GM12878 (cell line): ENCODE results near the gene YIPF6. TPM values are rescaled to one million over a fixed set of nuclear protein-coding genes. Genes with fewer than 3 reads are reported as not detected.

ENCODE experiments used
- ATAC-seq: fragments of 200-7000 bp; cut with Tn5 transposase; 3 replicates; pipeline ENCODE4 v1.9.1; 2020; ENCODE audit warnings: mild to moderate bottlenecking, moderate library complexity
- BruUV-seq: library from RNA; stranded (reverse); fragments of 400-500 nt; replicated peaks from 2 replicates; lab custom pipeline; 2021; lab: Mats Ljungman, UMichigan
- CTCF ChIA-PET: fragments of 300-600 bp; sonication (Branson Sonifier 250); formaldehyde crosslinking; extraction: SDS; loops from one replicate; lab custom pipeline; 2021; ENCODE audit warnings: inconsistent platforms; lab: Yijun Ruan, JAX
- POLR2A ChIA-PET: fragments of 350-600 bp; formaldehyde crosslinking; extraction: SDS; loops from one replicate; lab custom pipeline; 2021; ENCODE audit warnings: inconsistent platforms; lab: Charles Lee
- RAD21 ChIA-PET: fragments of 300-600 bp; sonication (Branson Sonifier 250); formaldehyde crosslinking; loops from one replicate; lab custom pipeline; 2023; ENCODE audit warnings: antibody characterized with exemption; ENCODE audit not compliant: unreplicated experiment; lab: Charles Lee
- SMC1A ChIA-PET: fragments of 300-600 bp; sonication (Branson Sonifier 250); formaldehyde crosslinking; loops from one replicate; lab custom pipeline; 2023; ENCODE audit not compliant: unreplicated experiment, uncharacterized antibody; lab: Charles Lee
- DNase-seq: peaks from one replicate; pipeline ENCODE4 v3.0.0-alpha.2; 2011; ENCODE audit warnings: low read depth, low spot score
- FAIRE-seq: peaks from 3 replicates; lab custom pipeline; 2011; peaks lifted over from hg19 to GRCh38; lab: Jason Lieb, UNC
- H2AFZ ChIP-seq: 2 replicates; pipeline ENCODE4 v1.6.0; 2011; ENCODE audit warnings: low read depth, low read length, control low read depth; ENCODE audit not compliant: control insufficient read depth
- H3K27ac ChIP-seq: 2 replicates; pipeline ENCODE4 v1.5.1; 2011; ENCODE audit warnings: control low read depth; ENCODE audit not compliant: control insufficient read depth, insufficient read depth
- H3K27me3 ChIP-seq, 2 experiments: replicated peaks in 1 of 2; 2 replicates each; pipeline versions ENCODE4 v1.6.0 to v1.6.1; 2011; ENCODE audit warnings: low read length in 1 of 2; ENCODE audit not compliant: control insufficient read depth in 2 of 2, insufficient read depth in 2 of 2
- H3K36me3 ChIP-seq, 2 experiments: 2 replicates each; pipeline ENCODE4 v1.5.1; 2011; ENCODE audit warnings: low read length in 1 of 2; ENCODE audit not compliant: control insufficient read depth in 2 of 2, insufficient read depth in 2 of 2
- H3K4me1 ChIP-seq: 2 replicates; pipeline ENCODE4 v1.6.1; 2011; ENCODE audit warnings: mild to moderate bottlenecking, low read length, moderate library complexity, mixed read lengths; ENCODE audit not compliant: control insufficient read depth, insufficient read depth
- H3K4me2 ChIP-seq: 2 replicates; pipeline ENCODE4 v1.6.0; 2011; ENCODE audit warnings: control low read depth; ENCODE audit not compliant: control insufficient read depth, insufficient read depth
- H3K4me3 ChIP-seq: fragments of 200-600 bp; sonication (generic); 2 replicates; pipeline ENCODE4 v1.5.1; 2016
- H3K79me2 ChIP-seq: 2 replicates; pipeline ENCODE4 v1.6.0; 2011; ENCODE audit warnings: low read length; ENCODE audit not compliant: control insufficient read depth, insufficient read depth
- H3K9ac ChIP-seq: 2 replicates; pipeline ENCODE4 v1.8.0; 2011; ENCODE audit warnings: low read length, control low read depth, mixed read lengths; ENCODE audit not compliant: control insufficient read depth, insufficient read depth
- H3K9me3 ChIP-seq: replicated peaks from 3 replicates; pipeline ENCODE4 v1.5.1; 2011; ENCODE audit warnings: mild to moderate bottlenecking, low read length; ENCODE audit not compliant: control insufficient read depth, insufficient read depth
- H4K20me1 ChIP-seq: 2 replicates; pipeline ENCODE4 v1.6.0; 2011; ENCODE audit not compliant: control insufficient read depth, insufficient read depth
- ELK1 ChIP-seq: IDR thresholded peaks from 2 replicates; pipeline ENCODE4 v1.6.1; 2012; ENCODE audit warnings: low read depth, low read length, improper control_type of control experiment
- FOXK2 ChIP-seq: fragments of 450-650 bp; IDR thresholded peaks from 2 replicates; pipeline ENCODE4 v1.6.1; 2017; ENCODE audit warnings: mild to moderate bottlenecking, moderate library complexity
- FOXM1 ChIP-seq: IDR thresholded peaks from 2 replicates; pipeline ENCODE4 v1.6.1; 2012; ENCODE audit warnings: low read depth, mild to moderate bottlenecking, inconsistent platforms, low read length, moderate library complexity
- IKZF2 ChIP-seq, 2 experiments: fragments of 450-650 bp; IDR thresholded peaks; 2 replicates each; pipeline ENCODE4 v1.6.1; 2017; ENCODE audit warnings: mild to moderate bottlenecking in 2 of 2, moderate library complexity in 2 of 2
- NFIC ChIP-seq: IDR thresholded peaks from 2 replicates; pipeline ENCODE4 v1.6.1; 2012; ENCODE audit warnings: low read depth, mild to moderate bottlenecking, inconsistent platforms, low read length, moderate library complexity
- NFYB ChIP-seq: IDR thresholded peaks from 2 replicates; pipeline ENCODE4 v1.6.1; 2011; ENCODE audit warnings: low read depth, mild to moderate bottlenecking, low read length, improper control_type of control experiment, moderate library complexity; ENCODE audit not compliant: insufficient read depth
- NKRF ChIP-seq: fragments of 450-650 bp; conservative IDR thresholded peaks from 2 replicates; pipeline ENCODE4 v1.6.1; 2017; ENCODE audit warnings: mild to moderate bottlenecking, moderate library complexity
- PAX8 ChIP-seq: fragments of 450-650 bp; IDR thresholded peaks from 2 replicates; pipeline ENCODE4 v1.6.1; 2017; ENCODE audit warnings: mild to moderate bottlenecking, moderate library complexity
- SPI1 ChIP-seq: IDR thresholded peaks from 2 replicates; pipeline ENCODE4 v1.6.1; 2011; ENCODE audit warnings: low read depth, mild to moderate bottlenecking, low read length, moderate library complexity, borderline replicate concordance; ENCODE audit not compliant: insufficient read depth
- TCF12 ChIP-seq: IDR thresholded peaks from 2 replicates; pipeline ENCODE4 v1.6.1; 2011; ENCODE audit warnings: low read depth, mild to moderate bottlenecking, low read length
- ZBED1 ChIP-seq: IDR thresholded peaks from 2 replicates; pipeline ENCODE4 v1.6.1; 2016; ENCODE audit warnings: borderline replicate concordance
- ZNF217 ChIP-seq: fragments of 450-650 bp; IDR thresholded peaks from 2 replicates; pipeline ENCODE4 v1.6.1; 2017; ENCODE audit warnings: antibody characterized with exemption, mild to moderate bottlenecking
- WGBS: methylation state at CpG from one replicate; pipeline ENCODE4 v1.1.6; 2016; ENCODE audit warnings: low lambda C conversion rate; ENCODE audit not compliant: insufficient replicate concordance, insufficient coverage; ENCODE audit errors: missing lambda C conversion rate; 5-methylcytosine and 5-hydroxymethylcytosine counted together
- in situ Hi-C: fragments of 300-500 bp; cut with MboI; formaldehyde crosslinking; loops from 9 replicates; pipeline ENCODE4 v1.14.3; 2018; ENCODE audit warnings: mixed read lengths
- intact Hi-C: fragments of 100-400 bp; cut with micrococcal nuclease; formaldehyde crosslinking; loops from one replicate; pipeline ENCODE4 v1.14.2; 2022; ENCODE audit not compliant: unreplicated experiment
- polyA plus RNA-seq, 11 experiments: library from polyadenylated mRNA; depleted of rRNA in 4 of 11; unstranded in 6 of 11; stranded (reverse) in 5 of 11; fragments of >200 nt; fragmentation: Nextera tagmentation in 4 of 11; fragmentation: Illumina TruSeq in 1 of 11; extraction: Ambion mirVana in 4 of 11; extraction: Trizol in 1 of 11; gene quantifications; 1 replicate in 1 of 11; 2 replicates in 10 of 11; pipeline versions ENCODE4 v1.2.1 to v1.2.3, GENCODE V29; 2011 to 2016; ENCODE audit warnings: inconsistent platforms in 2 of 11, missing spikeins in 2 of 11, low read depth in 1 of 11
- total RNA-seq, 4 experiments: library from RNA; depleted of rRNA in 3 of 4; stranded (reverse); fragments of >200 nt in 3 of 4; fragmentation: Illumina TruSeq in 1 of 4; extraction: Trizol in 1 of 4; gene quantifications; 2 replicates each; pipeline versions ENCODE4 v1.2.1 to v1.2.3, GENCODE V29; 2013 to 2021
- TF ChIP-seq, protein P1 (sequence below): IDR thresholded peaks from 2 replicates; pipeline ENCODE4 v1.6.1; 2011; ENCODE audit warnings: low read depth, mild to moderate bottlenecking, low read length, moderate library complexity, borderline replicate concordance; ENCODE audit errors: extremely low read depth
- TF ChIP-seq, protein P2 (sequence below): fragments of 450-650 bp; IDR thresholded peaks from 2 replicates; pipeline ENCODE4 v1.6.1; 2018; ENCODE audit warnings: borderline replicate concordance, mild to moderate bottlenecking; ENCODE audit not compliant: partially characterized antibody

Gene YIPF6
- total and polyA plus RNA-seq, 10 of the 15 experiments (the other 5 are each of a cell fraction or from before 2014, with no cell fraction given), result 5.9 to 23.1 (median 12.2) TPM

GRCh38 chrX:68571610-68572311 lies 72.9 kb downstream of the YIPF6 start:
- no peaks in the 10 kb centered on the region for H3K4me1 ChIP-seq
- RAD21 ChIA-PET, result no interaction called here
- peak; percentile 89 for ATAC-seq
- in situ Hi-C loops, result no loop called here
- no peaks in the 10 kb centered on the region for H3K27me3 ChIP-seq
- peak; percentile 39 for DNase-seq
- SMC1A ChIA-PET, result interaction anchor here (1.5 to 1.8 kb wide), 2 partner anchors 17 to 37 kb away, joined by 3 to 7 read pairs; no protein-coding TSS in a partner anchor
- H3K36me3 ChIP-seq, result no peaks in the 10 kb centered on the region
- H4K20me1 ChIP-seq, result no peaks in the 10 kb centered on the region
- H3K9me3 ChIP-seq, result no peaks in the 10 kb centered on the region
- H2AFZ ChIP-seq, result no peak overlapping the region; the same call in 1 of the 2 replicates
- intact Hi-C loops, result no loop called here
- no TSS peak for BruUV-seq
- H3K4me2 ChIP-seq, result no peak overlapping the region
- H3K9ac ChIP-seq, result no peak overlapping the region
- H3K79me2 ChIP-seq, result no peaks in the 10 kb centered on the region
- FAIRE-seq, result no peak
- H3K27ac ChIP-seq, result no peak overlapping the region; the same call in 1 of the 2 replicates
- POLR2A ChIA-PET, result interaction anchor here (0.6 kb wide), 1 partner anchor 46 kb away, joined by 3 read pairs; no protein-coding TSS in a partner anchor
- WGBS, result 0% methylated on average over 2 of the region's 2 CpGs
- CTCF ChIA-PET, result interaction anchor here (1.2 to 1.4 kb wide), 2 partner anchors 16 to 28 kb away, joined by 3 to 4 read pairs; no protein-coding TSS in a partner anchor
- H3K4me3 ChIP-seq, result no peak overlapping the region
- TF ChIP-seq NFIC, result peak; percentile 58; the same call in 1 of the 2 replicates
- no peak for TF ChIP-seq PAX8
- TF ChIP-seq IKZF2 (IDR thresholded peaks at IDR 0.05), result peak; percentile 26 to 32; a peak in 2 of 4 replicates
- TF ChIP-seq NKRF, result no peak
- TF ChIP-seq ZBED1, result no peak
- no peak for TF ChIP-seq TCF12
- TF ChIP-seq, protein P1, sequence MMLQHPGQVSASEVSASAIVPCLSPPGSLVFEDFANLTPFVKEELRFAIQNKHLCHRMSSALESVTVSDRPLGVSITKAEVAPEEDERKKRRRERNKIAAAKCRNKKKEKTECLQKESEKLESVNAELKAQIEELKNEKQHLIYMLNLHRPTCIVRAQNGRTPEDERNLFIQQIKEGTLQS, result no peak
- TF ChIP-seq FOXM1, result peak; percentile 34; the same call in 1 of the 2 replicates
- no peak for TF ChIP-seq ZNF217
- peak; percentile 62 for TF ChIP-seq NFYB
- no peak for TF ChIP-seq FOXK2
- TF ChIP-seq, protein P2, sequence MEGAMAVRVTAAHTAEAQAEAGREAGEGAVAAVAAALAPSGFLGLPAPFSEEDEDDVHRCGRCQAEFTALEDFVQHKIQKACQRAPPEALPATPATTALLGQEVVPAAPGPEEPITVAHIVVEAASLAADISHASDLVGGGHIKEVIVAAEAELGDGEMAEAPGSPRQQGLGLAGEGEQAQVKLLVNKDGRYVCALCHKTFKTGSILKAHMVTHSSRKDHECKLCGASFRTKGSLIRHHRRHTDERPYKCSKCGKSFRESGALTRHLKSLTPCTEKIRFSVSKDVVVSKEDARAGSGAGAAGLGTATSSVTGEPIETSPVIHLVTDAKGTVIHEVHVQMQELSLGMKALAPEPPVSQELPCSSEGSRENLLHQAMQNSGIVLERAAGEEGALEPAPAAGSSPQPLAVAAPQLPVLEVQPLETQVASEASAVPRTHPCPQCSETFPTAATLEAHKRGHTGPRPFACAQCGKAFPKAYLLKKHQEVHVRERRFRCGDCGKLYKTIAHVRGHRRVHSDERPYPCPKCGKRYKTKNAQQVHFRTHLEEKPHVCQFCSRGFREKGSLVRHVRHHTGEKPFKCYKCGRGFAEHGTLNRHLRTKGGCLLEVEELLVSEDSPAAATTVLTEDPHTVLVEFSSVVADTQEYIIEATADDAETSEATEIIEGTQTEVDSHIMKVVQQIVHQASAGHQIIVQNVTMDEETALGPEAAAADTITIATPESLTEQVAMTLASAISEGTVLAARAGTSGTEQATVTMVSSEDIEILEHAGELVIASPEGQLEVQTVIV, result no peak
- peak; percentile 21; the same call in 1 of the 2 replicates for TF ChIP-seq SPI1
- no peak for TF ChIP-seq ELK1
